ENCODE measurements around the gene USH1G. TPM values are rescaled to one million over a fixed set of nuclear protein-coding genes. Genes with fewer than 3 reads are reported as not detected.

Gene USH1G
- total RNA-seq, 1 donor from 2014 or later, result not detected

Other genes with a start within 250 kb of the USH1G start
- 0.26 TPM in 1 of 2 replicates, not detected in the other for gene CD300LF, start 210.3 kb downstream of the USH1G start, total RNA-seq
- 0.57 TPM in 1 of 2 replicates, not detected in the other for gene RAB37, start 186.0 kb downstream of the USH1G start, total RNA-seq
- gene NHERF1, start 174.6 kb downstream of the USH1G start, total RNA-seq, result 54.0 and 63.8 TPM in 2 replicates
- gene NAT9, start 146.9 kb downstream of the USH1G start, total RNA-seq, result 47.7 and 50.4 TPM in 2 replicates
- 0.05 TPM in 1 of 2 replicates, not detected in the other for gene GRIN2C, start 63.4 kb downstream of the USH1G start, total RNA-seq
- 7.9 and 11.7 TPM in 2 replicates for gene FDXR, start 50.3 kb downstream of the USH1G start, total RNA-seq
- not detected in 2 replicates for gene FADS6, start 29.6 kb downstream of the USH1G start, total RNA-seq
- gene OTOP2, start 1.0 kb upstream of the USH1G start, total RNA-seq, result not detected in 2 replicates
- gene OTOP3, start 12.6 kb upstream of the USH1G start, total RNA-seq, result not detected in 2 replicates
- 0.83 and 3.0 TPM in 2 replicates for gene HID1, start 49.5 kb upstream of the USH1G start, total RNA-seq
- 22.5 and 23.6 TPM in 2 replicates for gene CDR2L, start 64.4 kb upstream of the USH1G start, total RNA-seq
- 34.8 and 39.9 TPM in 2 replicates for gene MRPL58, start 89.4 kb upstream of the USH1G start, total RNA-seq
- gene ATP5PD, start 123.7 kb upstream of the USH1G start, total RNA-seq, result 278 and 305 TPM in 2 replicates
- 18.4 and 20.6 TPM in 2 replicates for gene KCTD2, start 124.0 kb upstream of the USH1G start, total RNA-seq
- 0.88 and 1.6 TPM in 2 replicates for gene SLC16A5, start 164.7 kb upstream of the USH1G start, total RNA-seq
- gene ARMC7, start 186.7 kb upstream of the USH1G start, total RNA-seq, result 3.6 and 4.4 TPM in 2 replicates
- 64.4 and 70.8 TPM in 2 replicates for gene NT5C, start 208.5 kb upstream of the USH1G start, total RNA-seq
- 469 and 635 TPM in 2 replicates for gene JPT1, start 231.3 kb upstream of the USH1G start, total RNA-seq